Measurements from ENCODE around the gene STOX2.

Gene STOX2

DNA sequence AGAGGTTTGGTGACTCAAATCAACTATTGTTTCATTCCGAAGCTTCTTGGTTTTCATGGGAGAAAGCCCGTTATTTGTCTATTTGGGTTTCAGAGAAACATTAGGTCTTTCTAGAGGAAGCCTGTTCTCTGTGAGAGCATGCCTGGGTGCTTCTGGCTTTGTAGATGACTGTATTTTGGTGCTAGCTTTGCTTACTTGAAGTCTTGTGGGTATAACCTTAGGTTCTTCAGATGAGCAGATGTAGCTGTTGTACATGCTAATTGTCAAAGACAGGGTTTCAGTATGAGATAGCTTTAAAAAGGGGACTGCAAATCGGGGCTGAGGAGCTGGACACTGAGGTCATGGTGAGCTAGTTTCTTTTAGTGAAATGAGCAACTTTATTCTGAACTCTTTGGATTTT lies 7.9 kb upstream of the STOX2 start:
- DNase-seq (ENCODE audit: low spot score): no peak

- DNase-seq (ENCODE audit: low spot score): no peak
Observed at GRCh38 chr4:183898456-183898855, 6.7 kb upstream of the STOX2 start.

DNA sequence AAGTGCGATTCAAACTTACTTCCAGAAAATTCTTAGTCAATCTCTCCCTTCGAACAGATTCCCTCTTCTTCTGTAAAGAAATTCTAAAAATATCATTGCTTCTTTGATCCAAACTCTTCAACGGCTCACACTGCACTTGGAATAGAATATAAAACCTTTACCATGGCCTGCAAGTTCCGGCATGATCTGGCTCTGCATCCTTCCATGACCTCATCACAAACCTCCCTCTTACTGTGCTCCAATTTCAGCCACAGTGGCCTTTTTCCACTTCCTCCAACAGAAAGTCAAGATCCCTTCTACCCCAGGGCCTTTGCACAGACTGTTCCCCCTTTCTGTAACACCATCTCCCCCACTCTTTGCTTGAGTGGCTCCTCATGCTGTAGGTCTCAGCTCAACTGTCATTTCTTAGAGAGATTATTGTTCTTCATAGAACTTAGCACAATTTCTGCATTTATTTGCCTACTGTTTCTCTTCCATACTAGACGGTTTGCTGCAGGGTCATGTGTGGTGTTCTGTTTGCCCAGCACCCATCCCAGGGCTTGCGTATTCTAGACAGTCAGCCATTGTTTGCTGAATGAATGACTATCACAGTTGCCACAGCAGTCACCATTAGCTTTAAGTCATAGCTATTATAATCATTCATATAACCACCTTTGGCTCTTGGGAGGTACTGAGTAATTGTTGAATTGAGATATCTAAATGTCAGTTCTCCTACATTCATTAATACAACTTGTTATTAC lies 1.9 kb upstream of the STOX2 start:
- DNase-seq (ENCODE audit: low spot score): no peak

- no peak for DNase-seq (ENCODE audit: low spot score)
Observed at GRCh38 chr4:183905593-183906488, 734 bp downstream of the STOX2 start.

DNA sequence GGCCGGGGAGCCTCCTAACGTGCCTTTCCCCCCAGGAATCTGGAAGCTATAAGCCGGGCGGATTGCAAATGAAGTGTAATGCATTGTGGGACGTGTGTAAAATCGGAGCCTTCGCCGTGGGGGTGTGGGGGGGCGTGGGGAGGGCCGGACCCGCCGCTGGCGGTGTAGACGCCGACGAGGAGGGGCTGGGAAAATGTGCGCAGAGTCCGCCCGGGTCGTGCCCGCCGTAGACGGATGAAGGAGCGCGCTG lies 1.3 kb downstream of the STOX2 start:
- DNase-seq (ENCODE audit: low spot score): no peak

- no peak for DNase-seq (ENCODE audit: low spot score)
Observed at GRCh38 chr4:183906739-183907651, 1.9 kb downstream of the STOX2 start.

DNA sequence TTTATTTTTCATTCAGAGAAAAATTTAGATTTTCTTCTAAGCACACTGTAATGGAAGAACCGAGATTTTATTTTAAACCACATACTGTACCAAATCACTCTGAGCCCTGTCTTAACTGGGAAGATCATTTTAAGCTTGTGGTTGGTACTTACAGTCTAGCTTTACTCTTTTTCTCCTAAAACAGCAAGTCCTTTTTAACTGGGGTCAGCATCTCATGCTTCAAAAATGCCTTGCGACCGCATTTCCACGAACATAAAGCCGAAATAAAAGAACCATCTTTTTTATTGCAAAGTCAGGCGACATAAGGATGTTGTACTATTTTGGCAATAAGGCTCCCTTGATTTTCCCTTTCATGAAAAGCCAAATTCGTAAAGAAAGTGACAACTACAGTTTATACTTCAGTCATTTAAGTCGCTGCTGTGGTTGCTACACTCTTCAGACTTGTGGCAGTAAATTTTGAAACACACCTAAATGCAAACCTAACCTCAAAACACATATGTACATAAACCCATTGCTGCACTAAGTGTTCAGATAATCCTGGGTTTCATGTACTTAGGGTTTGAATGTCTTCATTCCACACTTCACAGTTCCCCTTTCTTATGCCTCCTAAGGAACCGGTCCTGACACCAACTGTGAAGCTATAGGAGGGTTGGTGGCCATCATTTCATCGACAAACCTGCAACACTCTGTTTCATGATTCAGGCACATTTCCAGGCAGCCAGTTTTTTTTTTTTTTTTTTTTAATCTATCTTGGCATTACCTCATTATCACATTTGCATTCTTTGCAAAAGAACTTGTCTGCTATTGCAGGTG lies 3.0 kb downstream of the STOX2 start:
- DNase-seq (ENCODE audit: low spot score): no peak

DNA sequence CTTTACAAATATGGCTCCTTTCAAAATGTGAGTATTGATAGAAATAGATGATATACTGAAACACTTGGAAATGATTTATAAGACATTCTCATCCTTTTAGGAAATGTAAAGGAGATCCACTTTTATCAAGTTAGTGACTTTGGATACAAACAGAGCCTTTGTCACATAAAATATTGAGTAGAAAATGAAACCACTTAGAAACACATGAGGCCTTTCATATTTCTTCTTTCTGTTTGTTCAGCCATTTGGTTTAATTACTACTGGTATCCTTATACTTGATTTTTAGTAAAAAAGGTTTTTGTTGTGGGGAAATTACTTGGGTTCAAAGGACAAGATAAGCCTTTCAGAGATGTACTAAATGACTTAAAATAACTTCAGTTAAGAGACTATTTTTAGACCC lies 4.1 kb downstream of the STOX2 start:
- DNase-seq (ENCODE audit: low spot score): no peak

GRCh38 chr4:183909801-183910200 lies 4.7 kb downstream of the STOX2 start:
- DNase-seq (ENCODE audit: low spot score): no peak

GRCh38 chr4:183912585-183912984 lies 7.5 kb downstream of the STOX2 start:
- no peak for DNase-seq (ENCODE audit: low spot score)

DNA sequence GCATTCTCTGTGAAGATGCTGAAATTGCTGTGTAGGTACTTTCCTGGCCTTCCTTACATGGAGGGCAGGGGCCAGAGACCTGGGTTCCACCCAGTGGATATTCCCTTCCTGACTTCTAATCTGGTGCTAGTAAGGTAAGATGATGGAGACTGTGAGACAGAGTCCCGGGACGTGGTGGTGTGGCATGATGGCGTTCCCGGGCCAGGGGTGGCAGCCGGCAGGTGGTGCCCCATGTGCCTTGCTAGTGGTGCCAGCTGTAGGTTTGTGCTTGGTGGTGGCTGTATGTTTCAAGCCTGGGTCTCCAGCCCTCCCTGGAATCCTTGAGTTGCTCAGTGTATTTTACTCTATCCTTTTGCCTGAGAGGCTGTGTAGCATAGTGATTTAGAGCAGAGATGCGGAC lies 10.9 kb downstream of the STOX2 start:
- DNase-seq (ENCODE audit: low spot score): no peak

GRCh38 chr4:183918696-183919095 lies 13.6 kb downstream of the STOX2 start:
- DNase-seq (ENCODE audit: low spot score): no peak

GRCh38 chr4:183919141-183919540 lies 14.0 kb downstream of the STOX2 start:
- no peak for DNase-seq (ENCODE audit: low spot score)

DNA sequence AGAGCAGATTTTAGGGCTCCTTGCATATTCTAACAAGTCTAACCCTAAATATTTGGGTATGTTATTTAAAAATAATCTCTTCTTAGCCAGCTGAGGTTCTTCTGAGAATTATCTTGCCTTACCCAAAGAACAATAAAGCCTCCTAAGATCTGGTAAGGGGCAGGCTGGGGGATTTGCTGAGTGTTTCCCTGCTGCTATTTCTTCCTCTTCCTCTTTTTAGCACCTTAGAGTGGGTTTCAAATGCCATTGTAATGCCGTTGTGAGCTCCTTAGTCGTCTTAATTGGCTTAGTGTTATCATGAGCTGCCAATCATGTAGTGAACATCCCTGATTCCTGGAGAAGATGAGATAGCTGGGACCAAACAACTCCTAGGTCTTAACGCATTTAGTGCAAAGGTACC lies 15.4 kb downstream of the STOX2 start:
- no peak for DNase-seq (ENCODE audit: low spot score)

GRCh38 chr4:183921335-183921734 lies 16.2 kb downstream of the STOX2 start:
- no peak for DNase-seq (ENCODE audit: low spot score)

DNA sequence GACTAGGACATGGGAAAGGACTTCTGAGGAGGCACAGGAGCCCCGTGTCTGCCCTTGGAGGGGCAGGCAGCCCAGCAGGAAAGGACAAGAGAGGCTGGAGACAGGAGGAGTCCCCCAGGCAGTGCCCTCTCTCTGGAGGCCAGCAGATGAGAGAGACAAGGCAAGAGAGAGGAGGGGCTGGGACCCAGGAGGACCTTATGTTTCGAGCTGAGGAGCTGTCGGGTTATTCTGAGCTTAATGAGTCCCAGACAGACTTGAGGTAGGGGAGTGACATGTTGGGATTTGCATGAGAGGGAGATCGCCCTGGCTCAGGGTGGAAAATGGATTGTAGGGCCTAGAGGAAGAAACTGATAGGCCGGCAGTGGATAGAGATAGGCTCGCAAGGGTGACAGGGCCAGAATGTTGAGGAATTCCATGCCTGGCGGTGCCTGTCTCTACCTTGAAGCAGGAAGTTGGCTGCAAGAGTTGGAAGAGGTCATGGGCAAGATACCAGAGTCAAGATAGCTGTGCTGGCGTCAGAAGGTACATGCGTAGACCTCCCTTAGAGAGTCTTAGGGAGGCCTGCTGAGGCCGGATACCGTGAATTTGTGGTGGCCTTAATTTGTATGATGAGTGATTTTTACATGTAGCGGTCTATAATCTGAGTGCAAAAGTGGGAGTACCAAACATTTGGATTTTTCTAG lies 19.4 kb downstream of the STOX2 start:
- DNase-seq (ENCODE audit: low spot score): no peak

- DNase-seq (ENCODE audit: low spot score): no peak
Observed at GRCh38 chr4:183926950-183927349, 21.8 kb downstream of the STOX2 start.

GRCh38 chr4:183932576-183932975 lies 27.5 kb downstream of the STOX2 start:
- no peak for DNase-seq (ENCODE audit: low spot score)

- DNase-seq (ENCODE audit: low spot score): no peak
Observed at GRCh38 chr4:183934761-183935160, 29.7 kb downstream of the STOX2 start.

- DNase-seq (ENCODE audit: low spot score): no peak
Observed at GRCh38 chr4:183935355-183936005, 30.4 kb downstream of the STOX2 start.

DNA sequence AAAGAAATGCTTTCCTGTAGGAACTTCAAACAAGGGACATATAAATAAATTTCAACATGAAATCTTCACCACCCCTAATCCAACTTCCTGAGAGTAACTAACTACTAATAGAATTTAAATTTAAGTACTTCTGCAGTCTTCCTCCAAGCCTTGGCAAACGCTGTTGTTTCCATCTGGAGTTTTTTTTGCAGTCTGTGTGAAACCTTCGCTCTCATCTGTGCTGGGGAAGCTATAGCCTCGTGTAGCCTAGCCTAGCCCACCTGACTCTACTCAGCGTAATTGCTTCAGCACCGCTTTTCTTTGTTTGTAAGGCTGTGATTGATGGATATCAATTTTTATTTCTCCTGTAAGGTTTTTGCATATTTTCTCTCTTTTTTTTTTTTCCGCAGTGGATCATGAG lies 30.9 kb downstream of the STOX2 start:
- no peak for DNase-seq (ENCODE audit: low spot score)

Data from hematopoietic multipotent progenitor cell treated with erythropoietin and hydrocortisone succinate and interleukin-3 and kit ligand, for 17 days (in vitro differentiated cells).